GM12878 (cell line): ENCODE results near the gene RDM1. TPM values are rescaled to one million over a fixed set of nuclear protein-coding genes. Genes with fewer than 3 reads are reported as not detected.

Source experiments
- ATAC-seq: fragments of 200-7000 bp; cut with Tn5 transposase; 3 replicates; pipeline ENCODE4 v1.9.1; 2020; ENCODE audit warnings: mild to moderate bottlenecking, moderate library complexity
- BruUV-seq: library from RNA; stranded (reverse); fragments of 400-500 nt; replicated peaks from 2 replicates; lab custom pipeline; 2021; lab: Mats Ljungman, UMichigan
- CTCF ChIA-PET: fragments of 300-600 bp; sonication (Branson Sonifier 250); formaldehyde crosslinking; extraction: SDS; loops from one replicate; lab custom pipeline; 2021; ENCODE audit warnings: inconsistent platforms; lab: Yijun Ruan, JAX
- POLR2A ChIA-PET: fragments of 350-600 bp; formaldehyde crosslinking; extraction: SDS; loops from one replicate; lab custom pipeline; 2021; ENCODE audit warnings: inconsistent platforms; lab: Charles Lee
- RAD21 ChIA-PET: fragments of 300-600 bp; sonication (Branson Sonifier 250); formaldehyde crosslinking; loops from one replicate; lab custom pipeline; 2023; ENCODE audit warnings: antibody characterized with exemption; ENCODE audit not compliant: unreplicated experiment; lab: Charles Lee
- SMC1A ChIA-PET: fragments of 300-600 bp; sonication (Branson Sonifier 250); formaldehyde crosslinking; loops from one replicate; lab custom pipeline; 2023; ENCODE audit not compliant: unreplicated experiment, uncharacterized antibody; lab: Charles Lee
- DNase-seq: peaks from one replicate; pipeline ENCODE4 v3.0.0-alpha.2; 2011; ENCODE audit warnings: low read depth, low spot score
- FAIRE-seq: peaks from 3 replicates; lab custom pipeline; 2011; peaks lifted over from hg19 to GRCh38; lab: Jason Lieb, UNC
- H2AFZ ChIP-seq: 2 replicates; pipeline ENCODE4 v1.6.0; 2011; ENCODE audit warnings: low read depth, low read length, control low read depth; ENCODE audit not compliant: control insufficient read depth
- H3K27ac ChIP-seq: 2 replicates; pipeline ENCODE4 v1.5.1; 2011; ENCODE audit warnings: control low read depth; ENCODE audit not compliant: control insufficient read depth, insufficient read depth
- H3K27me3 ChIP-seq, 2 experiments: replicated peaks in 1 of 2; 2 replicates each; pipeline versions ENCODE4 v1.6.0 to v1.6.1; 2011; ENCODE audit warnings: low read length in 1 of 2; ENCODE audit not compliant: control insufficient read depth in 2 of 2, insufficient read depth in 2 of 2
- H3K36me3 ChIP-seq, 2 experiments: 2 replicates each; pipeline ENCODE4 v1.5.1; 2011; ENCODE audit warnings: low read length in 1 of 2; ENCODE audit not compliant: control insufficient read depth in 2 of 2, insufficient read depth in 2 of 2
- H3K4me1 ChIP-seq: 2 replicates; pipeline ENCODE4 v1.6.1; 2011; ENCODE audit warnings: mild to moderate bottlenecking, low read length, moderate library complexity, mixed read lengths; ENCODE audit not compliant: control insufficient read depth, insufficient read depth
- H3K4me2 ChIP-seq: 2 replicates; pipeline ENCODE4 v1.6.0; 2011; ENCODE audit warnings: control low read depth; ENCODE audit not compliant: control insufficient read depth, insufficient read depth
- H3K4me3 ChIP-seq: fragments of 200-600 bp; sonication (generic); 2 replicates; pipeline ENCODE4 v1.5.1; 2016
- H3K79me2 ChIP-seq: 2 replicates; pipeline ENCODE4 v1.6.0; 2011; ENCODE audit warnings: low read length; ENCODE audit not compliant: control insufficient read depth, insufficient read depth
- H3K9ac ChIP-seq: 2 replicates; pipeline ENCODE4 v1.8.0; 2011; ENCODE audit warnings: low read length, control low read depth, mixed read lengths; ENCODE audit not compliant: control insufficient read depth, insufficient read depth
- H3K9me3 ChIP-seq: replicated peaks from 3 replicates; pipeline ENCODE4 v1.5.1; 2011; ENCODE audit warnings: mild to moderate bottlenecking, low read length; ENCODE audit not compliant: control insufficient read depth, insufficient read depth
- H4K20me1 ChIP-seq: 2 replicates; pipeline ENCODE4 v1.6.0; 2011; ENCODE audit not compliant: control insufficient read depth, insufficient read depth
- EED ChIP-seq: sonication (generic); IDR thresholded peaks from 2 replicates; pipeline ENCODE4 v1.6.1; 2016; ENCODE audit warnings: antibody characterized with exemption, low read depth
- GATAD2B ChIP-seq: fragments of 450-650 bp; conservative IDR thresholded peaks from 2 replicates; pipeline ENCODE4 v1.6.1; 2017; ENCODE audit warnings: low read depth, mild to moderate bottlenecking, moderate library complexity
- IKZF2 ChIP-seq, 2 experiments: fragments of 450-650 bp; IDR thresholded peaks; 2 replicates each; pipeline ENCODE4 v1.6.1; 2017; ENCODE audit warnings: mild to moderate bottlenecking in 2 of 2, moderate library complexity in 2 of 2
- SMARCA5 ChIP-seq: fragments of 450-650 bp; IDR thresholded peaks from 2 replicates; pipeline ENCODE4 v1.6.1; 2017; ENCODE audit warnings: mild to moderate bottlenecking
- TARDBP ChIP-seq: IDR thresholded peaks from 2 replicates; pipeline ENCODE4 v1.6.1; 2016; ENCODE audit warnings: borderline replicate concordance
- WGBS: methylation state at CpG from one replicate; pipeline ENCODE4 v1.1.6; 2016; ENCODE audit warnings: low lambda C conversion rate; ENCODE audit not compliant: insufficient replicate concordance, insufficient coverage; ENCODE audit errors: missing lambda C conversion rate; 5-methylcytosine and 5-hydroxymethylcytosine counted together
- in situ Hi-C: fragments of 300-500 bp; cut with MboI; formaldehyde crosslinking; loops from 9 replicates; pipeline ENCODE4 v1.14.3; 2018; ENCODE audit warnings: mixed read lengths
- intact Hi-C: fragments of 100-400 bp; cut with micrococcal nuclease; formaldehyde crosslinking; loops from one replicate; pipeline ENCODE4 v1.14.2; 2022; ENCODE audit not compliant: unreplicated experiment
- polyA plus RNA-seq, 11 experiments: library from polyadenylated mRNA; depleted of rRNA in 4 of 11; unstranded in 6 of 11; stranded (reverse) in 5 of 11; fragments of >200 nt; fragmentation: Nextera tagmentation in 4 of 11; fragmentation: Illumina TruSeq in 1 of 11; extraction: Ambion mirVana in 4 of 11; extraction: Trizol in 1 of 11; gene quantifications; 1 replicate in 1 of 11; 2 replicates in 10 of 11; pipeline versions ENCODE4 v1.2.1 to v1.2.3, GENCODE V29; 2011 to 2016; ENCODE audit warnings: inconsistent platforms in 2 of 11, missing spikeins in 2 of 11, low read depth in 1 of 11
- total RNA-seq, 4 experiments: library from RNA; depleted of rRNA in 3 of 4; stranded (reverse); fragments of >200 nt in 3 of 4; fragmentation: Illumina TruSeq in 1 of 4; extraction: Trizol in 1 of 4; gene quantifications; 2 replicates each; pipeline versions ENCODE4 v1.2.1 to v1.2.3, GENCODE V29; 2013 to 2021

The RDM1 gene
- total and polyA plus RNA-seq, 10 of the 15 experiments (the other 5 are each of a cell fraction or from before 2014, with no cell fraction given) = 5.7 to 18.4 (median 10.7) TPM

DNA sequence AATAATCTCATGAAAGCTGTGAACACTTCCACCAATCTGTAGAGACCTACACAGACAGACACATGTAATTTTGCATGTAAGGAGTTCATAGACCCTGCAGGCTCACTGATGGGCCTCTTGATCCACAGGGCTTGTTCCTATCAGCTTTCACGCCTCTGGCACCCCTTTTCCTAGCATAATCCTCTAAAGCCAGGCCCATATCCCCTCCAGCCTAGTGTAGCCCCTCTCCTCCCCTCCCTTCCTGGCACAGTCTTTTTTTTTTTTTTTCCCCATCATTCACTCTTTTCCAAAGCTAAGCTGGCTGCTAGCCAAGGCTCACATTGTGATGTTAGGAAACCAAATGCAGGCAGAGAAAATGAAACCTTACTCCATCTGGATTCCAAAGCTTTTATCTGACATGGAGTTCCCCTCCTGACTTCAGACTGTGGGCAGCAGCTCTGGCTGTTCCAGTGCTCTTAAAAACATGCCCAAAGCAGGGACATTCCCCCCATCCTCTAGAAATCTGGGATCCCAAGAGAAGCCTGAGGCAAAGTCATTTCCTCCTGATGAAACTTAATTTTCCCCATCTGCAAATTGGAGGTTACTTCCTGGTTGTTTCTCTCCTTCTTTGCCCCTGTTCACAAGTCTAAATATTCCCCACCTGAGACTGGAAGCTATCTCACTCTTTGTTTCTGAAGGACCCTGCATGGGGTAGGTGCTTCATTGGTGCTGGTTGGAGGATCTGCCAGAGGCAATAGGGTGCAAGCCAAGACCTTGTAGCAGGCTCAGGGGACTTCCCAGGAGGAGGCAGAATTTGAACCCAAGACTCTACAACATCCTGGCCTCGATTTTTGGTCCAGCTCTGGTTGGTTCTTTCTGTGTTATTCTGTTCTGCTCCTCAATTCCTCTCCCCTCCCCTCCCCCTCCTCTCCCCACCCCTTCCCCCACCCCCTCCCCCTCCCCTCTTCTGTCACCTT lies 40.5 kb downstream of the RDM1 start:
- no peak overlapping the region for H2AFZ ChIP-seq
- ChIA-PET SMC1A (interaction anchor here (0.8 to 11.3 kb wide), 12 partner anchors 10 to 184 kb away, joined by 3 to 155 read pairs (median 4); partner anchors contain the start of genes CCL5, HEATR9 and RDM1), CTCF (interaction anchor here (0.7 to 2.3 kb wide), 9 partner anchors 9 to 79 kb away, joined by 3 to 12 read pairs (median 3); partner anchors contain the start of gene CCL5), POLR2A (interaction anchor here (0.7 to 4.7 kb wide), 5 partner anchors 10 to 126 kb away, joined by 3 to 56 read pairs (median 8); partner anchors contain the start of gene CCL5), RAD21 (interaction anchor here (1.0 to 9.4 kb wide), 7 partner anchors 8 to 199 kb away, joined by 3 to 125 read pairs (median 4); partner anchors contain the start of gene CCL5)
- no peak for FAIRE-seq
- intact Hi-C loops (no loop called here), in situ Hi-C loops (no loop called here)
- H3K27ac ChIP-seq = no peak overlapping the region
- H4K20me1 ChIP-seq = no peaks in the 10 kb centered on the region
- no peaks in the 10 kb centered on the region; the same call in 2 of the 3 replicates for H3K9me3 ChIP-seq
- no peaks in the 10 kb centered on the region for H3K27me3 ChIP-seq
- no peak overlapping the region for H3K4me3 ChIP-seq
- H3K4me1 ChIP-seq = peaks cover 28% of the 10 kb centered on the region
- no peaks in the 10 kb centered on the region for H3K79me2 ChIP-seq
- no TSS peak for BruUV-seq
- 33% methylated on average over 2 of the region's 2 CpGs for WGBS
- no peak for DNase-seq
- H3K36me3 ChIP-seq = no peaks in the 10 kb centered on the region
- peak; percentile 9; the same call in 2 of the 3 replicates for ATAC-seq
- TF ChIP-seq TARDBP (no peak), EED (peak; percentile 38; the same call in 1 of the 2 replicates), IKZF2 (IDR thresholded peaks at IDR 0.05) (0 out of 4 replicates have a peak, but pooled peaks of 1 of the 2 experiments have one; percentile 11), SMARCA5 (peak; percentile 50; the same call in 1 of the 2 replicates), GATAD2B (0 out of 2 replicates have a peak, but pooled peaks have one; percentile 9)
- H3K9ac ChIP-seq = no peak overlapping the region
- H3K4me2 ChIP-seq = no peak overlapping the region; the same call in 1 of the 2 replicates
